Activated CD4-positive, alpha-beta T cell treated with anti-CD3 and anti-CD28 coated beads, Interleukin-2, Interleukin-6, amounts not matched to agents 100 ng/mL and 50 ng/mL, durations not matched to agents 16 hours and 8 hours (primary cell): ENCODE results near the gene TOX4.

Experiments
- DNase-seq: peaks from one replicate; pipeline ENCODE4 v3.0.0-alpha.2; 2020

TOX4 gene

GRCh38 chr14:21503376-21503775 is 26.4 kb downstream of the TOX4 start:
- no peak for DNase-seq

- peak; percentile 30 for DNase-seq
These were observed 28.1 kb downstream of the TOX4 start for GRCh38 chr14:21505012-21505553.

- DNase-seq, result no peak
These were observed 29.6 kb downstream of the TOX4 start for GRCh38 chr14:21506557-21506956.

- no peak for DNase-seq
These were observed 32.6 kb downstream of the TOX4 start for GRCh38 chr14:21509432-21510143.

GRCh38 chr14:21510735-21511657 is 34.0 kb downstream of the TOX4 start, which contains the start of gene METTL3:
Gene METTL3 (minus strand): TSS chr14:21511340. CDS start chr14:21511223, 117 bp downstream.
- DNase-seq, result peak; percentile 97

GRCh38 chr14:21514341-21514740 is 37.3 kb downstream of the TOX4 start:
- DNase-seq, result no peak

GRCh38 chr14:21518725-21519124 is 41.7 kb downstream of the TOX4 start:
- no peak for DNase-seq

- no peak for DNase-seq
These were observed 43.8 kb downstream of the TOX4 start for GRCh38 chr14:21520767-21521166.

- no peak for DNase-seq
These were observed 44.5 kb downstream of the TOX4 start for GRCh38 chr14:21521501-21521900.

GRCh38 chr14:21523203-21523602 is 46.2 kb downstream of the TOX4 start:
- DNase-seq, result no peak

GRCh38 chr14:21524575-21525490 is 47.8 kb downstream of the TOX4 start:
- DNase-seq, result no peak

GRCh38 chr14:21525571-21525961 is 48.6 kb downstream of the TOX4 start:
- no peak for DNase-seq

- peak; percentile 53 for DNase-seq
These were observed 49.1 kb downstream of the TOX4 start, which contains the start of gene SALL2 for GRCh38 chr14:21525962-21526671. Gene SALL2 (minus strand): TSS chr14:21526346. CDS start chr14:21526127, 219 bp downstream.

- DNase-seq, result no peak
These were observed 49.8 kb downstream of the TOX4 start for GRCh38 chr14:21526672-21527317.

- DNase-seq, result no peak
These were observed 50.3 kb downstream of the TOX4 start for GRCh38 chr14:21527318-21527679.

GRCh38 chr14:21528381-21529348 is 51.7 kb downstream of the TOX4 start:
- no peak for DNase-seq

GRCh38 chr14:21529515-21529914 is 52.5 kb downstream of the TOX4 start:
- no peak for DNase-seq

- DNase-seq, result no peak
These were observed 56.3 kb downstream of the TOX4 start for GRCh38 chr14:21533294-21533693.

GRCh38 chr14:21534576-21534975 is 57.6 kb downstream of the TOX4 start:
- DNase-seq, result no peak
